ENCODE measurements around the gene PRICKLE2. TPM values are rescaled to one million over a fixed set of nuclear protein-coding genes. Genes with fewer than 3 reads are reported as not detected.

PRICKLE2 gene
- total RNA-seq, 4 donors from 2014 or later: 77.3 to 109 (median 96.7) TPM

DNA sequence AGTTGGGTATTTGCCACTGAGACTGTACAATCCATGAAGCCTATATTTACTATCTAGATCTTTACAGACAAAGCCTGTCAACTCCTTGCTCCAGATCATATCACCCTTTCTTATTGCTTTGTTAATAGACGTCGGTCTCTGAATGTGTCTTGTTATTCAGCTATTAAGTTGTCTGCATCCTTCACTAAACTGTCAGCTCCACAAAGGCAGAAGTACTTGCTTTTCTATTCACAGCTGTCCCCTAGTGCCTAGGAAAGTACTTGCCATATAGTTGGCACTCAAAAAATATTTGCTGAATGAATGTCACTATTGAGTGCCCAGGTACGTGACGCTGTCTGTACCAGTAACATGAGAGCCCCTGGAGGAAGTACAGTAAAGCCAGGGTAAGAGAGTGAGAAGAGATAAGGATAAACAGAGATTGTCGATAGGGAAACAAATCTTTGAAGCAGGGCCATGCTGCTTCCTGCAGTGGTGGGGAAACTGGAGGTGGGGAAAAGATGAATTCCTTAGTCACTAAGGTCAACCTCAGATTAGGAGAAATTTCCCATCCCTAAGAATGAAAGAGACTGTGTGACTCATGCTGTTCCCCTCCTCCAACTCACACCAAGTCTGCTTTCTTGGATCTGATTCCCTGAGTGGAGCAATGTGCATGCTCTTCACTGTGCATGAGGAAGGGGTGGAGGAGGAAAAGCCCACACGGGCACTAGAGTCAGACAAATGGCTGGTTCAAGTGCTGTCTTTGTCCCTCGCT, 36.3 kb downstream of the PRICKLE2 start:
- peak; percentile 66 for ATAC-seq
- peak overlapping the region; percentile 60 to 86 (median 82) for H3K27ac ChIP-seq
- WGBS, 2 donors (ENCODE audit: low coverage in 1 of 2): 23 to 29% methylated on average over 2 to 7 of the region's 7 CpGs
- no peaks in the 10 kb centered on the region for H3K27me3 ChIP-seq
- peak; percentile 83 for TF ChIP-seq POLR2AphosphoS5 (IDR thresholded peaks at IDR 0.05)
- TF ChIP-seq EP300 (IDR thresholded peaks at IDR 0.05): no peak
- peaks cover 16 to 99% (median 35%) of the 10 kb centered on the region in 3 donors for H3K4me1 ChIP-seq
- no peaks in the 10 kb centered on the region for H3K9me3 ChIP-seq
- H3K4me3 ChIP-seq: no peak overlapping the region
- H3K36me3 ChIP-seq: peaks cover 0 to 5% of the 10 kb centered on the region in 2 donors

DNA sequence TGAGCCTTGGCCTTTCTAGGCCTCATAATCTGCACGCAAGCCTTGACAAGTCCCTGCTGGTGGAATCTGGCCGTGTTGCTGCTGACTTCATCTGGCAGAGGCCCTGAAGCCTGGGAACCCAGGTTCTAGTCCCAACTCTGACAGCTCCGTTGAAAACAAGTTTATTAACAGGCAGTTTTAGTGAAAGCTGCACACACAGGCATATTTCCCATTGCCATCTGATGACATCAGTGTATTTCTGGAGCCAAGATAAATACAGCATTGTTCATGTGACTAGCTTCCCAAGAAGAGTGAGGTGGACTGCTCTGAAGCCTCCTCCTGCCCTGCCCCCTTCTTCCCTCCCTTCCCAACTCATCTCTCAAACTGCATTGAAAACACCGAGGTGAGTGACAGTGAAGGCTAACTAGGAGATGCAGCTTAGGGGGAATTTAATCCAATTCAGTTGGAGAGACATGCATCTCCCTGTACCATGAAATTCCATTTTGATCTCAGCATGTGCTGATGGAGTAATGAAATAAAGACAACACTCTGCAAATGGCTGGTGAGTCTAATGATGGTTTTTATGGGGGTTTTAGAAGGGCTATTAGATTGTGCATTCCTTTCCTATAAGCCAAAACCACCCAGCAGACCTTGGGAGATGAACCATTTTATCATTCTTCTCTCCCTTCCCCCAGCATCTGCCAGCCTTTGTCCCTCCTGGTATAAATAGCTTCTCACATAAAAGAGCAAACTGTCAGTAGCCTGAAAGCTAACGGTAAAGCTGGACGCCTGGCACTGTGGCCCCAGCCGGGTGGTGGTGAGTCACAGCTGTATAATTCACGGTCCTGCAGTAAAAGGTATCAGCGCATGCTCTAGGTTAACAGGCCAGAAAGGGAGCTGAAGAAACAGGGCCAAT, 38.0 kb downstream of the PRICKLE2 start:
- no peaks in the 10 kb centered on the region for H3K9me3 ChIP-seq
- H3K36me3 ChIP-seq: no peaks in the 10 kb centered on the region
- no peak overlapping the region for H3K4me3 ChIP-seq
- TF ChIP-seq POLR2AphosphoS5 (IDR thresholded peaks at IDR 0.05): peak; percentile 88
- TF ChIP-seq, protein P1, sequence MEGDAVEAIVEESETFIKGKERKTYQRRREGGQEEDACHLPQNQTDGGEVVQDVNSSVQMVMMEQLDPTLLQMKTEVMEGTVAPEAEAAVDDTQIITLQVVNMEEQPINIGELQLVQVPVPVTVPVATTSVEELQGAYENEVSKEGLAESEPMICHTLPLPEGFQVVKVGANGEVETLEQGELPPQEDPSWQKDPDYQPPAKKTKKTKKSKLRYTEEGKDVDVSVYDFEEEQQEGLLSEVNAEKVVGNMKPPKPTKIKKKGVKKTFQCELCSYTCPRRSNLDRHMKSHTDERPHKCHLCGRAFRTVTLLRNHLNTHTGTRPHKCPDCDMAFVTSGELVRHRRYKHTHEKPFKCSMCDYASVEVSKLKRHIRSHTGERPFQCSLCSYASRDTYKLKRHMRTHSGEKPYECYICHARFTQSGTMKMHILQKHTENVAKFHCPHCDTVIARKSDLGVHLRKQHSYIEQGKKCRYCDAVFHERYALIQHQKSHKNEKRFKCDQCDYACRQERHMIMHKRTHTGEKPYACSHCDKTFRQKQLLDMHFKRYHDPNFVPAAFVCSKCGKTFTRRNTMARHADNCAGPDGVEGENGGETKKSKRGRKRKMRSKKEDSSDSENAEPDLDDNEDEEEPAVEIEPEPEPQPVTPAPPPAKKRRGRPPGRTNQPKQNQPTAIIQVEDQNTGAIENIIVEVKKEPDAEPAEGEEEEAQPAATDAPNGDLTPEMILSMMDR (IDR thresholded peaks at IDR 0.05): peak in 2 of 4 experiments; percentile 12 to 32
- no peak for TF ChIP-seq EP300 (IDR thresholded peaks at IDR 0.05)
- H3K27me3 ChIP-seq: no peaks in the 10 kb centered on the region
- peaks cover 16 to 94% (median 35%) of the 10 kb centered on the region in 3 donors for H3K4me1 ChIP-seq
- peak; percentile 87 for ATAC-seq
- peak overlapping the region; percentile 69 to 86 (median 82) for H3K27ac ChIP-seq
- WGBS, 2 donors (ENCODE audit: low coverage in 1 of 2): 11 to 35% methylated on average over 4 to 6 of the region's 9 CpGs

DNA sequence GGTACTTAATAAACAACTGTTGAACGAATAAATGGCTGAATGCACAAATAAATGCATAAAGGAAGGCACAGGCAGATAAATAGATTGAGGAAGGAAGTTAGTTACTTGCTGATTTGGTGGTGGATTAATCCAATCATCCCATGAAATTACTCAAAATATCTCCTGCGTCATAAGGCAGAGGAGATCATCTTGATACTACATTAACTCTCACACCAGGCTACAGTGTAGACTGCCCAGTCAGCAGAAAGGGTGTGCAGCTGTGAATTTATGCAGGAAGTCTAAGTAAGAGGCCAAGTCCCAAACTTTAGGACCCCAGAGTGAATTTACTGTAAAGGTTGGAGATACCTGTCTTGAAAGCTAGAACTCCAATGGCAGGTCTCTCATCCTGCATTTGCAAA, 38.6 kb downstream of the PRICKLE2 start:
- no peak for ATAC-seq
- WGBS, 2 donors (ENCODE audit: low coverage in 1 of 2): 32 to 48% methylated on average over 2 of the region's 2 CpGs
- H3K4me1 ChIP-seq: peaks cover 16 to 88% (median 35%) of the 10 kb centered on the region in 3 donors

DNA sequence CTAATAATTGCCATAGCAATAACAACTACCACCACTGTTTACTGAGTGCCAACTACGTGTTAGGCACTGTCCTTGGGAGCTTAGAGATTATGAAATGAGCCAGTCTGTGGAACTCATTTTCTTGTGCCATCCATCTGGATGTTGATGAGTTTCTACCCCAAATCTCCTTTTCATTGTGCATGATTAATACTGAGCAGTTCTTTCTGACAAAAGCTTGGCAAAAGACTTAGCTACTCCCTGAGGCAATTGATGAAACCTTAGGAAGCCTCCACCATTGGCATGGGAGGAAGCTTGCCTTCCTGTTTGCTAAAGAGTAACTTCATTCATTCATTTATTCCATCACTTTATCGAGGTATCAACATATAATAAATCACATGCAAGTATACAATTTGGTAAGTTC, 39.8 kb downstream of the PRICKLE2 start:
- Histone ChIP-seq H3K4me1 (peaks cover 16 to 82% (median 30%) of the 10 kb centered on the region in 3 donors), H3K9me3 (no peaks in the 10 kb centered on the region), H3K4me3 (no peak overlapping the region), H3K36me3 (no peaks in the 10 kb centered on the region), H3K27me3 (no peaks in the 10 kb centered on the region), H3K27ac (peak overlapping the region; percentile 24 to 84 (median 72))
- 66 to 67% methylated on average over 1 to 2 of the region's 2 CpGs for WGBS, 2 donors (ENCODE audit: low coverage in 1 of 2)
- no peak for ATAC-seq
- TF ChIP-seq POLR2A (IDR thresholded peaks at IDR 0.05) (no peak), POLR2AphosphoS5 (IDR thresholded peaks at IDR 0.05) (no peak), EP300 (IDR thresholded peaks at IDR 0.05) (no peak)
- TF ChIP-seq, protein P1 (IDR thresholded peaks at IDR 0.05): no peak

More for the DNA sequence above, 38.6 kb downstream of the PRICKLE2 start:
- Histone ChIP-seq H3K27ac (peak overlapping the region; percentile 69 to 86 (median 82)), H3K9me3 (no peaks in the 10 kb centered on the region), H3K4me3 (no peak overlapping the region), H3K36me3 (no peaks in the 10 kb centered on the region), H3K27me3 (no peaks in the 10 kb centered on the region)
- TF ChIP-seq, protein P1 (IDR thresholded peaks at IDR 0.05): no peak
- no peak for TF ChIP-seq POLR2A (IDR thresholded peaks at IDR 0.05)
- TF ChIP-seq EP300 (IDR thresholded peaks at IDR 0.05): no peak
- TF ChIP-seq POLR2AphosphoS5 (IDR thresholded peaks at IDR 0.05): no peak

DNA sequence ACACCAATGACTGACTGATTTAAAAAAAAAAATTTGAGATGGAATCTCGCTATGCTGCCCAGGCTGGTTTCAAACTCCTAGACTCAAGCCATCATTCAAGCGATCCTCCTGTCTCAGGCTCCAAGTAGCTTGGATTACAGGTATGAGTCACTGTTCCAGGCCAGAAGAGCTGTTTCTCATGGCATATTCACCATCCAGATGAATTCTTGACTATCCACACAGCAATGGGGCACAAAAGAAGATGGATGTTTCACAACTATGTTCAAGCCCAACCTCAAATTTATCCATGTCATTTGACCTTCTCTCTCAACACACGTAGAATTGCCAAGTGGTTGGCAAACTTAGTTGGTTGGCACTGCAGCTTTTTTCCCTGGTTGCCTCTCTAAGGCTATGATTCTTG, 40.6 kb downstream of the PRICKLE2 start:
- Histone ChIP-seq H3K27me3 (no peaks in the 10 kb centered on the region), H3K9me3 (no peaks in the 10 kb centered on the region), H3K4me3 (no peak overlapping the region), H3K36me3 (no peaks in the 10 kb centered on the region), H3K4me1 (peaks cover 12 to 73% (median 25%) of the 10 kb centered on the region in 3 donors), H3K27ac (peak overlapping the region; percentile 35 to 84 (median 72))
- WGBS, 2 donors (ENCODE audit: low coverage in 1 of 2): 25 to 74% methylated on average over 1 to 3 of the region's 3 CpGs
- peak; percentile 26 for ATAC-seq
- no peak for TF ChIP-seq POLR2A (IDR thresholded peaks at IDR 0.05)
- TF ChIP-seq, protein P1 (IDR thresholded peaks at IDR 0.05): no peak
- peak; percentile 92 for TF ChIP-seq POLR2AphosphoS5 (IDR thresholded peaks at IDR 0.05)
- TF ChIP-seq EP300 (IDR thresholded peaks at IDR 0.05): no peak

Data from gastroesophageal sphincter (tissue), 4 donors.